HEK293 (cell line): Measurements from ENCODE around the gene ASB5.

ENCODE experiments used
- WT1 ChIP-seq: fragments of 450-650 bp; formaldehyde crosslinking; IDR thresholded peaks from 2 replicates; pipeline ENCODE4 v1.5.1; 2016; ENCODE audit warnings: missing biosample characterization, missing genetic modification characterization
- YY1 ChIP-seq: fragments of 450-650 bp; formaldehyde crosslinking; IDR thresholded peaks from 2 replicates; pipeline ENCODE4 v1.5.1; 2018; ENCODE audit warnings: missing biosample characterization, missing genetic modification characterization
- ZBTB1 ChIP-seq: fragments of 450-650 bp; formaldehyde crosslinking; IDR thresholded peaks from 2 replicates; pipeline ENCODE4 v1.5.1; 2016; ENCODE audit warnings: missing biosample characterization, missing genetic modification characterization
- ZBTB17 ChIP-seq: fragments of 450-650 bp; formaldehyde crosslinking; IDR thresholded peaks from 2 replicates; pipeline ENCODE4 v1.5.1; 2016; ENCODE audit warnings: missing biosample characterization, missing genetic modification characterization
- ZFP37 ChIP-seq: fragments of 450-650 bp; formaldehyde crosslinking; IDR thresholded peaks from 2 replicates; pipeline ENCODE4 v1.5.1; 2016; ENCODE audit warnings: missing biosample characterization, missing genetic modification characterization
- ZNF175 ChIP-seq: fragments of 450-650 bp; formaldehyde crosslinking; IDR thresholded peaks from 2 replicates; pipeline ENCODE4 v1.5.1; 2016; ENCODE audit warnings: missing biosample characterization, missing genetic modification characterization
- ZNF23 ChIP-seq: fragments of 450-650 bp; formaldehyde crosslinking; IDR thresholded peaks from 2 replicates; pipeline ENCODE4 v1.5.1; 2016; ENCODE audit warnings: missing biosample characterization, missing genetic modification characterization, borderline replicate concordance
- ZNF302 ChIP-seq: fragments of 450-650 bp; formaldehyde crosslinking; IDR thresholded peaks from 2 replicates; pipeline ENCODE4 v1.5.1; 2016; ENCODE audit warnings: missing biosample characterization, missing genetic modification characterization, low read depth
- ZNF335 ChIP-seq: fragments of 450-650 bp; formaldehyde crosslinking; conservative IDR thresholded peaks from 2 replicates; pipeline ENCODE4 v1.5.1; 2016; ENCODE audit warnings: missing biosample characterization, missing genetic modification characterization
- ZNF366 ChIP-seq: fragments of 450-650 bp; formaldehyde crosslinking; conservative IDR thresholded peaks from 2 replicates; pipeline ENCODE4 v1.5.1; 2016; ENCODE audit warnings: missing biosample characterization, missing genetic modification characterization
- ZNF394 ChIP-seq: fragments of 450-650 bp; formaldehyde crosslinking; IDR thresholded peaks from 2 replicates; pipeline ENCODE4 v1.5.1; 2016; ENCODE audit warnings: missing biosample characterization, missing genetic modification characterization, mild to moderate bottlenecking, moderate library complexity, borderline replicate concordance
- ZNF473 ChIP-seq: fragments of 450-650 bp; formaldehyde crosslinking; IDR thresholded peaks from 2 replicates; pipeline ENCODE4 v1.5.1; 2017; ENCODE audit warnings: missing biosample characterization, missing genetic modification characterization
- ZNF501 ChIP-seq: fragments of 450-650 bp; formaldehyde crosslinking; IDR thresholded peaks from 2 replicates; pipeline ENCODE4 v1.5.1; 2016; ENCODE audit warnings: missing biosample characterization, missing genetic modification characterization
- ZNF629 ChIP-seq: fragments of 450-650 bp; formaldehyde crosslinking; IDR thresholded peaks from 2 replicates; pipeline ENCODE4 v1.5.1; 2017; ENCODE audit warnings: missing biosample characterization, missing genetic modification characterization
- ZNF660 ChIP-seq: fragments of 450-650 bp; IDR thresholded peaks from 2 replicates; pipeline ENCODE4 v1.5.1; 2018; ENCODE audit warnings: missing biosample characterization, mild to moderate bottlenecking, missing genetic modification characterization
- ZXDB ChIP-seq: fragments of 450-650 bp; formaldehyde crosslinking; IDR thresholded peaks from 2 replicates; pipeline ENCODE4 v1.5.1; 2016; ENCODE audit warnings: missing biosample characterization, missing genetic modification characterization
- TF ChIP-seq, protein P1 (sequence below): fragments of 450-650 bp; formaldehyde crosslinking; IDR thresholded peaks from 2 replicates; pipeline ENCODE4 v1.5.1; 2016; ENCODE audit warnings: missing biosample characterization, missing genetic modification characterization
- TF ChIP-seq, protein P2 (sequence below): fragments of 450-650 bp; formaldehyde crosslinking; IDR thresholded peaks from 2 replicates; pipeline ENCODE4 v1.5.1; 2016; ENCODE audit warnings: missing biosample characterization, missing genetic modification characterization
- TF ChIP-seq, protein P3 (sequence below): fragments of 450-650 bp; formaldehyde crosslinking; IDR thresholded peaks from 2 replicates; pipeline ENCODE4 v1.5.1; 2016; ENCODE audit warnings: missing biosample characterization, missing genetic modification characterization
- TF ChIP-seq, protein P4 (sequence below): fragments of 450-650 bp; formaldehyde crosslinking; IDR thresholded peaks from 2 replicates; pipeline ENCODE4 v1.5.1; 2016; ENCODE audit warnings: missing biosample characterization, missing genetic modification characterization
- TF ChIP-seq, protein P5 (sequence below): fragments of 450-650 bp; formaldehyde crosslinking; conservative IDR thresholded peaks from 2 replicates; pipeline ENCODE4 v1.5.1; 2016; ENCODE audit warnings: low read depth, missing biosample characterization, missing genetic modification characterization
- TF ChIP-seq, protein P6 (sequence below): fragments of 450-650 bp; formaldehyde crosslinking; IDR thresholded peaks from 2 replicates; pipeline ENCODE4 v1.5.1; 2016; ENCODE audit warnings: missing biosample characterization, missing genetic modification characterization
- TF ChIP-seq, protein P7 (sequence below): fragments of 450-650 bp; formaldehyde crosslinking; IDR thresholded peaks from 2 replicates; pipeline ENCODE4 v1.5.1; 2016; ENCODE audit warnings: missing biosample characterization, missing genetic modification characterization

Gene ASB5

DNA sequence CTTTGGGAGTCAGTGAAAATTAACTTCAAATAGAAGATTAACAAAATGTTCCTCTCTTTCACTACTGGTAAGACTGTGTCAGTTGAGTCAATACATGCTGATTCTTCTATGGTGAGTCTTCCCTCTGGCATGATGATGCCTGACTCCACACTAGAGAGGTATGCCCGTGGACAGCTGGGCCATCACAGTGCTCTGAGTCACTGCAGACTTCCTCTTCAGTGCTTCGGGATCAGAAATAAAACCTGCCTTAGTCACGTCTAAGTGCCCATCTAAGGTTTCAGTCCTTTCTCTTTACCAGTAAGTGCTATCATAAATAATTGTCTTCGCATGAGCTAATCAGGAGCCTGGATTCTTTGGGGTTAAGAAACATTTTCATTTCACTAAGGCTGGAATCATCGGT, 1.6 kb upstream of the ASB5 start (continued):
- TF ChIP-seq, protein P1, sequence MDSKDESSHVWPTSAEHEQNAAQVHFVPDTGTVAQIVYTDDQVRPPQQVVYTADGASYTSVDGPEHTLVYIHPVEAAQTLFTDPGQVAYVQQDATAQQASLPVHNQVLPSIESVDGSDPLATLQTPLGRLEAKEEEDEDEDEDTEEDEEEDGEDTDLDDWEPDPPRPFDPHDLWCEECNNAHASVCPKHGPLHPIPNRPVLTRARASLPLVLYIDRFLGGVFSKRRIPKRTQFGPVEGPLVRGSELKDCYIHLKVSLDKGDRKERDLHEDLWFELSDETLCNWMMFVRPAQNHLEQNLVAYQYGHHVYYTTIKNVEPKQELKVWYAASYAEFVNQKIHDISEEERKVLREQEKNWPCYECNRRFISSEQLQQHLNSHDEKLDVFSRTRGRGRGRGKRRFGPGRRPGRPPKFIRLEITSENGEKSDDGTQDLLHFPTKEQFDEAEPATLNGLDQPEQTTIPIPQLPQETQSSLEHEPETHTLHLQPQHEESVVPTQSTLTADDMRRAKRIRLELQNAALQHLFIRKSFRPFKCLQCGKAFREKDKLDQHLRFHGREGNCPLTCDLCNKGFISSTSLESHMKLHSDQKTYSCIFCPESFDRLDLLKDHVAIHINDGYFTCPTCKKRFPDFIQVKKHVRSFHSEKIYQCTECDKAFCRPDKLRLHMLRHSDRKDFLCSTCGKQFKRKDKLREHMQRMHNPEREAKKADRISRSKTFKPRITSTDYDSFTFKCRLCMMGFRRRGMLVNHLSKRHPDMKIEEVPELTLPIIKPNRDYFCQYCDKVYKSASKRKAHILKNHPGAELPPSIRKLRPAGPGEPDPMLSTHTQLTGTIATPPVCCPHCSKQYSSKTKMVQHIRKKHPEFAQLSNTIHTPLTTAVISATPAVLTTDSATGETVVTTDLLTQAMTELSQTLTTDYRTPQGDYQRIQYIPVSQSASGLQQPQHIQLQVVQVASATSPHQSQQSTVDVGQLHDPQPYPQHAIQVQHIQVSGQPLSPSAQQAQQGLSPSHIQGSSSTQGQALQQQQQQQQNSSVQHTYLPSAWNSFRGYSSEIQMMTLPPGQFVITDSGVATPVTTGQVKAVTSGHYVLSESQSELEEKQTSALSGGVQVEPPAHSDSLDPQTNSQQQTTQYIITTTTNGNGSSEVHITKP (tag by site-specific recombination), result peak; percentile 72
- TF ChIP-seq, protein P2, sequence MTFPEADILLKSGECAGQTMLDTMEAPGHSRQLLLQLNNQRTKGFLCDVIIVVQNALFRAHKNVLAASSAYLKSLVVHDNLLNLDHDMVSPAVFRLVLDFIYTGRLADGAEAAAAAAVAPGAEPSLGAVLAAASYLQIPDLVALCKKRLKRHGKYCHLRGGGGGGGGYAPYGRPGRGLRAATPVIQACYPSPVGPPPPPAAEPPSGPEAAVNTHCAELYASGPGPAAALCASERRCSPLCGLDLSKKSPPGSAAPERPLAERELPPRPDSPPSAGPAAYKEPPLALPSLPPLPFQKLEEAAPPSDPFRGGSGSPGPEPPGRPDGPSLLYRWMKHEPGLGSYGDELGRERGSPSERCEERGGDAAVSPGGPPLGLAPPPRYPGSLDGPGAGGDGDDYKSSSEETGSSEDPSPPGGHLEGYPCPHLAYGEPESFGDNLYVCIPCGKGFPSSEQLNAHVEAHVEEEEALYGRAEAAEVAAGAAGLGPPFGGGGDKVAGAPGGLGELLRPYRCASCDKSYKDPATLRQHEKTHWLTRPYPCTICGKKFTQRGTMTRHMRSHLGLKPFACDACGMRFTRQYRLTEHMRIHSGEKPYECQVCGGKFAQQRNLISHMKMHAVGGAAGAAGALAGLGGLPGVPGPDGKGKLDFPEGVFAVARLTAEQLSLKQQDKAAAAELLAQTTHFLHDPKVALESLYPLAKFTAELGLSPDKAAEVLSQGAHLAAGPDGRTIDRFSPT (tag by site-specific recombination), result peak; percentile 56; the same call in 1 of the 2 replicates
- TF ChIP-seq ZNF660 (tag by site-specific recombination) (peak; percentile 89), ZFP37 (tag by site-specific recombination) (0 out of 2 replicates have a peak, but pooled peaks have one; percentile 25), ZNF473 (tag by site-specific recombination) (no peak), ZBTB1 (tag by site-specific recombination) (no peak), ZXDB (no peak), ZNF23 (tag by site-specific recombination) (no peak), ZNF175 (tag by site-specific recombination) (no peak), ZNF335 (tag by site-specific recombination) (peak; percentile 26; the same call in 1 of the 2 replicates), ZNF501 (no peak), ZNF302 (tag by site-specific recombination) (no peak), ZNF366 (peak; percentile 91), ZBTB17 (tag by site-specific recombination) (peak; percentile 54; the same call in 1 of the 2 replicates), WT1 (no peak), ZNF629 (tag by site-specific recombination) (peak; percentile 80), ZNF394 (tag by site-specific recombination) (peak; percentile 31; the same call in 1 of the 2 replicates), YY1 (tag by site-specific recombination) (no peak)
- TF ChIP-seq, protein P3, sequence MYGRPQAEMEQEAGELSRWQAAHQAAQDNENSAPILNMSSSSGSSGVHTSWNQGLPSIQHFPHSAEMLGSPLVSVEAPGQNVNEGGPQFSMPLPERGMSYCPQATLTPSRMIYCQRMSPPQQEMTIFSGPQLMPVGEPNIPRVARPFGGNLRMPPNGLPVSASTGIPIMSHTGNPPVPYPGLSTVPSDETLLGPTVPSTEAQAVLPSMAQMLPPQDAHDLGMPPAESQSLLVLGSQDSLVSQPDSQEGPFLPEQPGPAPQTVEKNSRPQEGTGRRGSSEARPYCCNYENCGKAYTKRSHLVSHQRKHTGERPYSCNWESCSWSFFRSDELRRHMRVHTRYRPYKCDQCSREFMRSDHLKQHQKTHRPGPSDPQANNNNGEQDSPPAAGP (tag by site-specific recombination), result no peak
- TF ChIP-seq, protein P4, sequence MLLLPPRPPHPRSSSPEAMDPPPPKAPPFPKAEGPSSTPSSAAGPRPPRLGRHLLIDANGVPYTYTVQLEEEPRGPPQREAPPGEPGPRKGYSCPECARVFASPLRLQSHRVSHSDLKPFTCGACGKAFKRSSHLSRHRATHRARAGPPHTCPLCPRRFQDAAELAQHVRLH (tag by site-specific recombination), result no peak
- TF ChIP-seq, protein P5, sequence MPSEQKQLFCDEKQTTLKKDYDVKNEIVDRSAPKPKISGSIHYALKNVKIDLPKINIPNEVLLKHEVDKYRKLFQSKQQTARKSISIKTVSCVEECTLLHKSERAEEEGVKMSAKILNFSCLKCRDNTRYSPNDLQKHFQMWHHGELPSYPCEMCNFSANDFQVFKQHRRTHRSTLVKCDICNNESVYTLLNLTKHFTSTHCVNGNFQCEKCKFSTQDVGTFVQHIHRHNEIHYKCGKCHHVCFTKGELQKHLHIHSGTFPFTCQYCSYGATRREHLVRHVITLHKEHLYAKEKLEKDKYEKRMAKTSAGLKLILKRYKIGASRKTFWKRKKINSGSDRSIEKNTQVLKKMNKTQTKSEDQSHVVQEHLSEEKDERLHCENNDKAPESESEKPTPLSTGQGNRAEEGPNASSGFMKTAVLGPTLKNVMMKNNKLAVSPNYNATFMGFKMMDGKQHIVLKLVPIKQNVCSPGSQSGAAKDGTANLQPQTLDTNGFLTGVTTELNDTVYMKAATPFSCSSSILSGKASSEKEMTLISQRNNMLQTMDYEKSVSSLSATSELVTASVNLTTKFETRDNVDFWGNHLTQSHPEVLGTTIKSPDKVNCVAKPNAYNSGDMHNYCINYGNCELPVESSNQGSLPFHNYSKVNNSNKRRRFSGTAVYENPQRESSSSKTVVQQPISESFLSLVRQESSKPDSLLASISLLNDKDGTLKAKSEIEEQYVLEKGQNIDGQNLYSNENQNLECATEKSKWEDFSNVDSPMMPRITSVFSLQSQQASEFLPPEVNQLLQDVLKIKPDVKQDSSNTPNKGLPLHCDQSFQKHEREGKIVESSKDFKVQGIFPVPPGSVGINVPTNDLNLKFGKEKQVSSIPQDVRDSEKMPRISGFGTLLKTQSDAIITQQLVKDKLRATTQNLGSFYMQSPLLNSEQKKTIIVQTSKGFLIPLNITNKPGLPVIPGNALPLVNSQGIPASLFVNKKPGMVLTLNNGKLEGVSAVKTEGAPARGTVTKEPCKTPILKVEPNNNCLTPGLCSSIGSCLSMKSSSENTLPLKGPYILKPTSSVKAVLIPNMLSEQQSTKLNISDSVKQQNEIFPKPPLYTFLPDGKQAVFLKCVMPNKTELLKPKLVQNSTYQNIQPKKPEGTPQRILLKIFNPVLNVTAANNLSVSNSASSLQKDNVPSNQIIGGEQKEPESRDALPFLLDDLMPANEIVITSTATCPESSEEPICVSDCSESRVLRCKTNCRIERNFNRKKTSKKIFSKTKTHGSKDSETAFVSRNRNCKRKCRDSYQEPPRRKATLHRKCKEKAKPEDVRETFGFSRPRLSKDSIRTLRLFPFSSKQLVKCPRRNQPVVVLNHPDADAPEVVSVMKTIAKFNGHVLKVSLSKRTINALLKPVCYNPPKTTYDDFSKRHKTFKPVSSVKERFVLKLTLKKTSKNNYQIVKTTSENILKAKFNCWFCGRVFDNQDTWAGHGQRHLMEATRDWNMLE (tag by site-specific recombination), result 0 out of 2 replicates have a peak, but pooled peaks have one; percentile 27
- TF ChIP-seq, protein P6, sequence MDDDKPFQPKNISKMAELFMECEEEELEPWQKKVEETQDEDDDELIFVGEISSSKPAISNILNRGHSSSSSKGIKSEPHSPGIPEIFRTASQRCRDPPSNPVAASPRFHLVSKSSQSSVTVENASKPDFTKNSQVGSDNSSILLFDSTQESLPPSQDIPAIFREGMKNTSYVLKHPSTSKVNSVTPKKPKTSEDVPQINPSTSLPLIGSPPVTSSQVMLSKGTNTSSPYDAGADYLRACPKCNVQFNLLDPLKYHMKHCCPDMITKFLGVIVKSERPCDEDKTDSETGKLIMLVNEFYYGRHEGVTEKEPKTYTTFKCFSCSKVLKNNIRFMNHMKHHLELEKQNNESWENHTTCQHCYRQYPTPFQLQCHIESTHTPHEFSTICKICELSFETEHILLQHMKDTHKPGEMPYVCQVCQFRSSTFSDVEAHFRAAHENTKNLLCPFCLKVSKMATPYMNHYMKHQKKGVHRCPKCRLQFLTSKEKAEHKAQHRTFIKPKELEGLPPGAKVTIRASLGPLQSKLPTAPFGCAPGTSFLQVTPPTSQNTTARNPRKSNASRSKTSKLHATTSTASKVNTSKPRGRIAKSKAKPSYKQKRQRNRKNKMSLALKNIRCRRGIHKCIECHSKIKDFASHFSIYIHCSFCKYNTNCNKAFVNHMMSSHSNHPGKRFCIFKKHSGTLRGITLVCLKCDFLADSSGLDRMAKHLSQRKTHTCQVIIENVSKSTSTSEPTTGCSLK (tag by site-specific recombination), result no peak
- TF ChIP-seq, protein P7, sequence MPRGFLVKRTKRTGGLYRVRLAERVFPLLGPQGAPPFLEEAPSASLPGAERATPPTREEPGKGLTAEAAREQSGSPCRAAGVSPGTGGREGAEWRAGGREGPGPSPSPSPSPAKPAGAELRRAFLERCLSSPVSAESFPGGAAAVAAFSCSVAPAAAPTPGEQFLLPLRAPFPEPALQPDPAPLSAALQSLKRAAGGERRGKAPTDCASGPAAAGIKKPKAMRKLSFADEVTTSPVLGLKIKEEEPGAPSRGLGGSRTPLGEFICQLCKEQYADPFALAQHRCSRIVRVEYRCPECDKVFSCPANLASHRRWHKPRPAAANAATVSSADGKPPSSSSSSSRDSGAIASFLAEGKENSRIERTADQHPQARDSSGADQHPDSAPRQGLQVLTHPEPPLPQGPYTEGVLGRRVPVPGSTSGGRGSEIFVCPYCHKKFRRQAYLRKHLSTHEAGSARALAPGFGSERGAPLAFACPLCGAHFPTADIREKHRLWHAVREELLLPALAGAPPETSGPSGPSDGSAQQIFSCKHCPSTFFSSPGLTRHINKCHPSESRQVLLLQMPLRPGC (tag by site-specific recombination), result peak; percentile 44; the same call in 1 of the 2 replicates
